ENCODE data around the gene KIF26A.

The KIF26A gene

GRCh38 chr14:104177411-104177810, 39.0 kb downstream of the KIF26A start:
- H3K36me3 ChIP-seq (replicated peaks): no peaks in the 10 kb centered on the region
- TF ChIP-seq CTCF (IDR thresholded peaks at IDR 0.05; ENCODE audit: low read depth, low read length, missing control alignments): no peak
- DNase-seq: no peak
- no peaks in the 10 kb centered on the region for H3K27me3 ChIP-seq (replicated peaks)
- in situ Hi-C loops (cut with HindIII; ENCODE audit: low pct_ligation_motif_present, low sequenced_read_pairs): no loop called here
- no peak overlapping the region for H3K27ac ChIP-seq
- H3K4me3 ChIP-seq (ENCODE audit: low read depth, low read length): no peak overlapping the region

- no peak overlapping the region for H3K4me3 ChIP-seq (ENCODE audit: low read depth, low read length)
- H3K27me3 ChIP-seq (replicated peaks): no peaks in the 10 kb centered on the region
- H3K36me3 ChIP-seq (replicated peaks): no peaks in the 10 kb centered on the region
- in situ Hi-C loops (cut with HindIII; ENCODE audit: low pct_ligation_motif_present, low sequenced_read_pairs): no loop called here
- no peak for TF ChIP-seq CTCF (IDR thresholded peaks at IDR 0.05; ENCODE audit: low read depth, low read length, missing control alignments)
- DNase-seq: no peak
- H3K27ac ChIP-seq: no peak overlapping the region
Measured at GRCh38 chr14:104178279-104178678, 39.9 kb downstream of the KIF26A start.

- no peak overlapping the region for H3K27ac ChIP-seq
- no peak for DNase-seq
- no peaks in the 10 kb centered on the region for H3K36me3 ChIP-seq (replicated peaks)
- no peak overlapping the region for H3K4me3 ChIP-seq (ENCODE audit: low read depth, low read length)
- no peak for TF ChIP-seq CTCF (IDR thresholded peaks at IDR 0.05; ENCODE audit: low read depth, low read length, missing control alignments)
- in situ Hi-C loops (cut with HindIII; ENCODE audit: low pct_ligation_motif_present, low sequenced_read_pairs): no loop called here
- no peaks in the 10 kb centered on the region for H3K27me3 ChIP-seq (replicated peaks)
Measured at GRCh38 chr14:104179126-104179525, 40.7 kb downstream of the KIF26A start.

GRCh38 chr14:104179564-104180129, 41.3 kb downstream of the KIF26A start:
- no peaks in the 10 kb centered on the region for H3K36me3 ChIP-seq (replicated peaks)
- no peak for TF ChIP-seq CTCF (IDR thresholded peaks at IDR 0.05; ENCODE audit: low read depth, low read length, missing control alignments)
- H3K27me3 ChIP-seq (replicated peaks): no peaks in the 10 kb centered on the region
- DNase-seq: no peak
- no peak overlapping the region for H3K4me3 ChIP-seq (ENCODE audit: low read depth, low read length)
- H3K27ac ChIP-seq: no peak overlapping the region
- in situ Hi-C loops (cut with HindIII; ENCODE audit: low pct_ligation_motif_present, low sequenced_read_pairs): no loop called here

GRCh38 chr14:104180561-104181165, 42.3 kb downstream of the KIF26A start:
- no peak for DNase-seq
- TF ChIP-seq CTCF (IDR thresholded peaks at IDR 0.05; ENCODE audit: low read depth, low read length, missing control alignments): no peak
- in situ Hi-C loops (cut with HindIII; ENCODE audit: low pct_ligation_motif_present, low sequenced_read_pairs): no loop called here
- no peak overlapping the region for H3K4me3 ChIP-seq (ENCODE audit: low read depth, low read length)
- H3K27me3 ChIP-seq (replicated peaks): no peaks in the 10 kb centered on the region
- no peak overlapping the region for H3K27ac ChIP-seq
- no peaks in the 10 kb centered on the region for H3K36me3 ChIP-seq (replicated peaks)

Measured in brain microvascular endothelial cell (primary cell).